GM21619 (cell line): ENCODE measurements around the gene HTR2B.
"Not testable (repeated sequence)": the region's sequence is repeated elsewhere in the genome, so short reads cannot be mapped to it uniquely, and the experiment has no call there.

Experiments
- ATAC-seq: cut with Tn5 transposase; IDR thresholded peaks from one replicate; pipeline ENCODE4 v1.9.1; 2021; ENCODE audit not compliant: unreplicated experiment

HTR2B gene

DNA sequence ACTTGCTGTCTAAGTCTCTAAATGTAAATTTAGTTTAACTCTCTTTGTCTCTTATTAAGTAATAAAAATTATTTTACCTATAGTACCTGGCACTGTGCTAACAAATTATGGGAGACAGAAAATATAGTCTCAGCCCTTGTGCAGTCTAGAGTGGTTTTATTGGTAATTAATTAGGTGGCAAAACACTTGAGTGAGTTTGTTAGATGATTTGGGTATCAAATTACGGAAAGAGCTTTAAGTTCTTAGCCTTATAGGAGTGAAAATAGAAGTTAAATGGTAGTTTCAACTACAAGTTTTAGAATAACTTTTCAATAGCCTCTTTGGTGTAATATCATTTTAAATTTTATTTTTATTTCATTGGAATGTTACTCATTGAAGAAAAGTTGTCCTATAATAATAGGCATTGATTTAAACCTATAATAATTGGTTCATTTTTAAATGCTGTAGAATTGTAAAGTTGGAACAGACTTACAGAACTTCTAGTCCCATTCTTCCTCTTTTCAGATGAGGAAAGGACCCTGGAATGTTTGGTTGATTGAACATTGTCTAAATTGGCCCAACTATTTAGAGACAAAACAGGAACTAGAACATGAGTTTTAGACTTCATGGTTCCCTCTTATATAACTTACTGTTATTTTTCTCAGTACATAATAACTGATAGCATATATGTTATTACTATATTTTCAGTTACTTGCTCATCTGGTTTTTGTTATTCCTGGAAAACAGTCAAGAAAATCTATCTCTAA, 10.2 kb upstream of the HTR2B start:
- no peak for ATAC-seq

DNA sequence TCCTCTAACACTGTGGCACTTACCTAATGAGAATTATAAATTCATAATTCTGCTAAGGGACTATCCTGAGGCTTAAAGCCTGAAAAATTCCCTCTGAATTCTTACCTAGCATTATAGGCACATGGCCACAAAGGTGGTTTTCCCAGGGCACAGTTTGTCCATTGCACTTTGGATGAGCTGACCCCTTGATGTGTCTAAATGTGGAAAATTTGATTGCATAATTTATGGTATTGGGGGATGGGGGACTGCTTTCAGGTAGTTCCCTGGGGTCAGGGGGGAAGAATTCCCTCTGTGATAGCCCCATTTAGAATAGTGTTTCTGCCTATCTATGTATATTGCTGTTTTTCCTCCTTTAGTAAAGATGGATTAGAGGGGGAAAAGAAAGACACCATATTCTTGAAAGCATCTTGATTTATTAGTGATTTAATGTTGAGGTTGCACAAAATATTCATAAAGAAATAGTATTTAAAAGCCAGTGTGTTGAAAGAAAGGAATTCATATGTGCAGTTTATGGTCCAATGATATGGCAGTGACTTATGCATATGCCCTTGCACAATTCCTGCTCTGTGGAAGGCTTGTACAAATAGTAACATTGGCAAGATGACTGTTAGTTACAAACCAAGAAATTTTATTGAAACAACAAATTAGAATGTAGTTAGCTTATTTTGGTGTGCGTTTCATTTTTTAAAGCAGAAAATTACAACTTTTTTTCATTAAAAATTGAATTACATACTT, 8.7 kb upstream of the HTR2B start:
- no peak for ATAC-seq

DNA sequence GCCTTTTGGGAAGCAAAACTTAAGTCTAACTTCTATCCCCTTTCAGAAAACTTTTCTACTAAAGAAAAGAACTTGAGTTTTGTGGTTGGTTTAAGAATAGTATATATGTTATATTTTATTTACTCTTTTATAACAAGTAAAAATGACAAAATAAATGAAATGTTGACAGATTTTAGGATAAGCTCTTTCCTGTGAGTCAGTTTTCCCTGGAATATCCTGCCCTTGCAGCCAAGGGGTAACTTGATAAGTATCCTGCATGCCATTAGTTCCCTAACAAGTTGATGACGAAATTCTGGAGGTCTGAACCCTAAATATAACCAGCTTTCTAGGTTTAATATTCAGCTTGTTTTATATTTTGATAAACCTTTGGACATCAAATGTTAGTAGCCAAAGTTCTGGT, 7.3 kb upstream of the HTR2B start:
- ATAC-seq = no peak

DNA sequence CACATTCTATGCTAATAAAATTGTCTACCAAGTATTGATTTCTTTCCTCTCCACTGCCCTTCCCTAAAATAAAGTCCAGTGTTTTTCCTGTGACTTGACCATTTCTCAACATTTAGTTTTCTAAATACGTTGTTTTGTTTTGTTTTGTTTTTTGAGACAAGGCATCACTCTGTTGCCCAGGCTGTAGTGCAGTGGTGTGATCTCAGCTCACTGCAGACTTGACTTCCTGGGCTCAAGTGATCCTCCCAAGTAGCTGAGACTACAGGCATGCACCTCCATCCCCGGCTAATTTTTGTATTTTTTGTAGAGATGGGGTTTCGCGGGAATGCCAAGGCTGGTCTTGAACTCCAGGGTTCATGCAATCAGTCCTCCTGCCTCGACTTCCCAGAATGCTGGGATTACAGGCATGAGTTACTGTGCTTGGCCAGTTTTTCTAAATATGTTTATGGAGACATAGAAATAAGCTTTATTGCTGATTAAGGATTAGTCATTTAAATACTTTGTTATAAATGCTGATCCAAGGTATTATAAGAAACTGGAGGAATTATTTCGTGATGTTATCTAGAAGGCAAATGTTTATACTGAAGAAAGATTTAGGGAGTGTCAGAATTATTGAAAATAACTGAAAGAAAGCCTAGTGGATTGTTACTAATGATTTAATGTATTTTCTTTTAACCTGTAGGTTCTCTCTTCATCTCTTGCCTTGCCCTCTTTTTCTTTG, 5.7 kb upstream of the HTR2B start:
- ATAC-seq = no peak

DNA sequence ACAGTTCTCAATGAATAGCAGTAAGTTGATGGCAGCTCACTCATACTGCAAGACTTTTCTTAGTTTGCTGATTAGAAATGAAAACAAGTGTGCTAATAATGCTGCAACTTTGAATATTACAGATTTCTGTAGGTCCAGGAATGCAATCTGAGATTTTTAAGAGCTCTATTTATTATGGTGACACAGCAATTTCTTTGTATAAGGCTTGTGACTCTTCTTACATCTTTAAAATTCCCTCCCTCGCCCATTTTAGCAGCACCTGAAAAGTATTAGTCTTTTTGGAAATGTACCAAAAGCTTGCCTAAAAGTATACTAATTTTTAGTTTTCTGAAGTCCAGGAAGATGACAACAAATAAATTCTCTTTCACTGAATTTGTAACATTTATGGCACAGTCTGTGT, 4.4 kb upstream of the HTR2B start:
- no peak for ATAC-seq

DNA sequence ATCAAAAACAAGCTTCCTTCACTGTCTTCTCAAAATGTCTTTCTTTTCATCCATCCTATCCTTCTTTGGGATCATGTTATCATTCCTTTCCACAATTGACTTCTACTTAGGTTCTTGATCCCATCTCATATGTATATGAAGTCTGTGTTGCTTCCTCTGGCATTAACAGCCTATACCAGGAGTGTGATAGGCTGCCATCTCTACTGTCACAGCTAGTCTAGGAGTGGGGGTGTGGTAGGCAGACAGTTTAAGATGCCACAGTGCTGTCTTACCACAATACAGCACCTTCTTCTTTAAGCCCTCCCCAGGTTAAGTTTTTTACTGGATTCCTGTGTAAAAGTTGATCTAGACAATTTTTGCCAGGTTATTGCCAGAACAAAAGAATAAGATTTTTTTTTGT, 3.7 kb upstream of the HTR2B start:
- no peak for ATAC-seq

DNA sequence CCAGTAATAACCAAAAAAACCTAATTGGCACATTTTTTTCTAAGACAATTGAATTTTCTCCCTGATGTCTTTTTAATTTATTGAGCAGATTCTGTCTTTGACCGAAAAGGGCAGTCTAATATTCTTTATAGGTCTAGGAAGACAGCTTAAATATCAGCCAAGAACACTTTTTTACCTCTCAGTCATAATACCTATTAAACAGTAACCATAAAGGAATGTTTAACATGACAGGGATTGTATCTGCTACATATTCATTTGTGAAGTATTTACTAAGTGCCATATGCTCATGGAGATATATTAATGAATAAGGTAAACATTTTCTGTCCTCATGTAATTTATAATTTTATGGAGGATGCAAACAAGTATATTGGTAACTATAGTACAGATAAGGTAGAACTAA, 3.1 kb upstream of the HTR2B start:
- ATAC-seq = no peak

DNA sequence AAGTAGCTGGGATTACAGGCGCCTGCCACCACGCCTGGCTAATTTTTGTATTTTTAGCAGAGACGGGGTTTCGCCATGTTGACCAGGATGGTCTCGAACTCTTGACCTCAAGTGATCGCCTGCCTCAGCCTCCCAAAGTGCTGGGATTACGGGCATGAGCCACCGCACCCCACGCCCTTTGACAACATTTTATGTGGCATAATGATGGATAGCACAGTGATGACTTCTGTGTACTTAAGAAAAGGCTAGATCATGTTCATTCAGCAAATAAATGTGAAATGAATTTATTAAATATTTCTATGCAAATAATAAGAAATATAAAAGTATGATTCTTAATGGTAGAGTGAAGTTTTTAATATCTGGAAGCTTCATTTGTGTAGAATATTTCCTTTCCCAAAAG, 2.6 kb upstream of the HTR2B start:
- ATAC-seq = no peak

DNA sequence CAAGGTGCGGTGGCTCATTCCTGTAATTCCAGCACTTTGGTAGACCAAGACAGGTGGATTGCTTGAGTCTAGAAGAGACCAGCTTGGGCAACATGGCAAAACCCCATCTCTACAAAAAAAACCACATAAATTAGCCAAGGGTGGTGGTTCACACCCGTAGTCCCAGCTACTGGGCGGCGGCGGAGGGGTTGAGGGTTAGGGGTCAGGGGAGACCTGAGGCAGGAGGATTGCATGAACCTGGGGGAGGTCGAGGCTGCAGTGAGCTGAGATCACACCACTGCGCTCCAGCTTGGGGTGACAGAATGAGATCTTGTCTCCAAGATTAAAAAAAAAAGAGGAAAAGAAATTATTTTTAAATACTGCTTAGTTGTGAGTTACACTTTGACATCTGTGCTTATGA, 1.3 kb upstream of the HTR2B start:
- ATAC-seq = no peak

DNA sequence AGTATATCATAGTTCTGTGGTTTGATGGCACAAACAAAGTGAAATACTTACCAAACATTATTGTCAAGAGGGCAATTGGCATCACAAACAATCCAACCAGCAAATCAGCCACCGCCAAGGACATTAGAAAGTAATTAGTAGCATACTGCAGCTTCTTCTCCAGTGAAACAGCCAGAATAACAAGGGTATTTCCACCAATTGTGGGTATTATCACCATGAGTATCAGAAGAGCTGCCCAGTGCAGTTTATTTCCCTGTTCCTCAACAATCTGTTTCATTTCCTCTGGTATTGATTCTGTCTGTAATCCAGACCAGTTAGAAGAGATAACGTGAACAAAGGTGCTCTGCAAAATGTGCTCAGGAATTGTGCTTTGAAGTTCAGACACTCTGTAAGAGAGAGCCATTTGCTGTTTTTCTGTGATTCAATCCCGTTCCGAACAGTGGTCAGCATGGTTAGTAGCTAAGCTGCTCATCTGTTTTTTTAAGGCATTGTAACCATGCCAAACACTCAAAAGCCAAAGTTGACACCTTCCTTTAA, 1.4 kb downstream of the HTR2B start:
- no peak for ATAC-seq

DNA sequence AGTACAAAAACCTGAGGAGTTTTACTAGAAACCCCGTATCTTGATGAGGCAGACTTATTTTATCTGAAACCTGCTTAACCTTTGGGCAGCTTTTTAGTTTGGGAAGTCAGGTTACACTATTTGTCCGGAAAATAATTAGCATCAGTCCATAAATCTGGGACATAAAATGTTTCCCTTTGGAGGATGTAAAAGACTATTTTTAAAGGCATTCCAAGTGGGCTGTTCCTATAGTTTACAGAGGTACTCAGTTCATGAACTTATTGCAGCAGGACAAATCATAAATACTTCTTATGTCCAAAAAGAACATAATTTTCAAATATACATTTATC, 6.3 kb downstream of the HTR2B start:
- ATAC-seq = no peak

DNA sequence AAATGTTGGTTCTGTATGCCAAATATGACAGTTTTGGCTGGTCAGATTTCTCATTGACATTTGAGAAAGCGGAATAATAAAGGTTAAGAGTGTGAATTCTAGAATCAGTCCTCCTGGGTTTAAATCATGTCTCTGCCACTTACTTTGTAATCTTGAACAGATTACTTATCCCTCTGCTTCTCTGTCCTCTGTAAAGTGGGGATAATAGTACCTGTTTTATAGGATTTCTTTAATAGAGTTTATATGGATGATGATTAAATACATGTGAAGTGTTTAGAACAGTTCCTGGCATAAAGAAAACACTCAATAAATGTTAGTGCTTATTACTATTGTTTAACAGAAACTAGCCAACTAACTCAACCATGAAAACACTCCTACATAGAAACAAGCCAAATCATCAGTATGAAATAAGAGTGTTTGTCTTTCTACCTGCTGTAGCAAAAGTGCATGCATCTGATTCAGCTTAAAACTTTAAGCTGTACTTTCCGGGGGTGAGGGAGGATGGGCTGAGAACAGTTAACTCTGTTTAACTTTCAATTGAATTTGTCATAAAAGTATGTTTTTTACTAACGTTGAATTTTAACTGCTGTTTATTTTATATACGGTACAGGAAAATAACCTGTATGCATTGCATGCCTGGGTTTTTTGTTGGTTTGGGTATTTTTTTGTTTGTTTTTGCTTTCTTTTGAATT, 6.8 kb downstream of the HTR2B start:
- no peak for ATAC-seq

DNA sequence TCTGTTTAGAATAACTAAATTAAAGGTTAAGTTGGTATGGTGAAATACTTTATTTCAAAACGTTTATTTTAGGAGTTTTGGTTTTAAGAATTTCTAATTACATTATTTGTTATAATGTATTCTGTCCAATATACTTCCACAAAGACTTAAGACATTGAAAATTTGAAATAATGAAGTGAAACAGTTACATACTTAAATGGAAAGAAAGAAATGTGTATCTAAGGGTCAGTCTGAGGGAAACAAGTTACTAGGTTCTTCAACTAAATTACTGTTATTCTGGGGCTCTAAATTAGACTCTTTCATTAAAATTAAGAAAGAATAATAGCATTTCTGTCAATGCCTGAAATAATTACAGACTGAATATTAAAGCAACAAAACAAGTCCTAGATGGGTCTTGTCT, 7.7 kb downstream of the HTR2B start:
- ATAC-seq = no peak

DNA sequence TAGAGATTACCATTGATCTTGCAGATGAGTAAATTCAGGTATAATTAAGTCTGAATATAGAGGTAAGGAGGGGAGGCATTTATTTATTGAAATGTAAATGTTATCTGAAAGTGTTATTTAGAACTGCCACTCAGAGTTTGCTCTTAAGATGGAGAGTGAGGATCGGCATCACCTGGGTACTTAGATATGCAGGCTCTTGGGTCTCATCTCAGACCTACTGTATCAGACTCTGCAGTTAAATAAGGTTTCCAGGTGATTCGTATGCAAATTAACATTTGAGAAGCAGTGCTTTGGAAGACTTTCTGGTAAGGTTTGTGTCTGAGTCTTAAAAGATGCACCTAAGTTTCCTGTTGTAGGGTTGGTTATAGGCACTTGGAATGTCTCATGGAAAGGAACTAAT, 9.2 kb downstream of the HTR2B start:
- ATAC-seq = no peak

DNA sequence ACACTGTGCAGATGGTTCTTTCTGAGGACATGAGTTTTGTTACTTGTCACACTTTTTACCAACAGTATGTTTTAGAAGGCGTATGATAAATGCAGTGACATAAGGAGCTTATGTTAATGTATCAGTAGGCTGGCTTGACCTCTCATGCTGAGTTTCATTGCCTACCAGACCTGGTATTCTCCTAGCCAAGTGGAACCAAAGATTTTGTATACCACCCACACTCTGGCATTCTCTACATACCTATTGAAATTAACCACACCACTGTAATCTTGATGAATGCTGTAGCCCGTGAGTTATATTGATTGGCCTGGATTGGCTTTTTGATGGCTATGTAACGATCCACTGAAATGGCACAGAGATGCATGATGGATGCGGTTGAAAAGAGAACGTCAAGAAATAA, 11.4 kb downstream of the HTR2B start:
- no peak for ATAC-seq

DNA sequence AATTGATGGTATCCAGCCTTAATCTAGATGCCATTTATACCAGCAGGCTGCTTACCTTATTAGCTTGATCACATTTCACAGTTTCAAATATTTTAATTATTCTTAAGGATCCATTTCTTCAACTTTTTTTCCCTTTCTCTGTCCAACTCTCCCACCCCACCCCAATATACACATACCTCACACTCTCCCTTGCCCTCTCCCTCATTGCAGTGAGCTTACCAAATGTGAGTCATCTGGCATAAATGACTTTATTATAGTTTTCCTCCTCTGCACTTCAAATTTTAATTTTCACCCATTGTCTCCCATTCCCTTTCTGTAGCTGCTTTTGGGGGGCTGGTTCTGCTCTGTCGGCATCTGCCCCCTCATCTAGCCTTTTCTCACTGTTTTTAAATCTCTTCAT, 12.9 kb downstream of the HTR2B start:
- ATAC-seq = no peak

DNA sequence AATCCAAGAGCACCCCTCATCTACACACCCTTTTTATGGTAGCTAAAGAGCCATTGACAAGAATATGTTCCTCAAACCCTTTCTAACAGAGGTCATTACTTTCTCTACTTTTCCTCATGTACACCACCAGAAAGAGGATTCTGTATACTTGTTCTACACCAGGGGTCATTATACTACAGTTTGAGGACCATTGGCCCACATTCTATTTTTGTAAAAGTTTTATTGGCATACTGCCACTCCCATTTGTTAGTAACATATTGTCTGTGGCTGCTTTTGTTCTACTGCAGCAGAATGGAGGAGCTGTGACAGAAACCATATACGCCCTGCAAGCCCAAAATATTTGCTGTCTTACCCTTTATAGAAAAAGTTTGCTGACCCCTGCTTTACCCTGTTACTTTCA, 14.3 kb downstream of the HTR2B start:
- no peak for ATAC-seq

DNA sequence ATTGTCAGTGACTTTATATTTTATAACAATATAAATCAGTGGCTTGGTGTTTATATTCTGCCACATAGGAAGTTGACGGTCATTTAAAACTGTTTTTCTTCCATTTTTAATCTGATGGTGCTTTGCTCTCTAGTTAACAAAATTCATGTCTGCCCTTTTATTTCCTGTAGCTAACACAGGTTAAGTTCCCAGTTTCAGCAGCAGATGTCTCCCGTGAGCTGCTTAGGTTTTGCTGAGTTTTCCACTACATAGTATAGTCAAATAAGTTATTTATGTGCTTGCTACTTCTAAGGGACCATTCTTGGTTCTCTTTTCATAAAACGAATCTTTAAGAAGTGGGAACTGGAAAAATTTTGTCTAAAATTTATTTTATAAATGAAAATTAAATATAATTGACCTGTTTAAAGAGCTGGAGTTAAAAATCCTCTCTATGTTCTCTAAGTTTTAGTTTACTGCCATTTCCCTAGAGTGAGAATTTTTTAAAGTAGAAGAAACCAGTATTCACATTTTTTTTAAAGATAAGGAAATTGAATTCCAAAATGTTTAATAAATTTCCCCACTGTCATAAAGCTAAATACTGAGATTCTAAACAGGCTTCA, 20.6 kb downstream of the HTR2B start:
- peak; percentile 72 for ATAC-seq

DNA sequence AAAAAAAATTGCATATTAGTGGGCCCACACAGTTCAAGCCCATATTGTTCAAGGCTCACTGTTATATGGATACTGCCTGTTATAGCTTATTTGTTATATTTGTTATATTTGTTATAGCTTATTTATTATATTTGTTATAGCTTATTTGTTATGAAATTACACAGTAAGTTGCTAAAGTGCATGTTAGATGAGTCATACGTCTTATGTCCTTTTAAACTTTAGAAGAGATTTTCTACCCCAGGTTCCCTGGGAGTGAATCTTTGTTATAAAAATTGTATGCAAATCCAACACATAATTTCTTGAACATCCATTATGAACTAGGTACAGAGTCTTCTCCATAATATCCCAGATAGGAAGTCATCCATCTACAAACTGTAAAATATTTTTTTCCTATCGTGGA, 22.1 kb downstream of the HTR2B start:
- no peak for ATAC-seq

DNA sequence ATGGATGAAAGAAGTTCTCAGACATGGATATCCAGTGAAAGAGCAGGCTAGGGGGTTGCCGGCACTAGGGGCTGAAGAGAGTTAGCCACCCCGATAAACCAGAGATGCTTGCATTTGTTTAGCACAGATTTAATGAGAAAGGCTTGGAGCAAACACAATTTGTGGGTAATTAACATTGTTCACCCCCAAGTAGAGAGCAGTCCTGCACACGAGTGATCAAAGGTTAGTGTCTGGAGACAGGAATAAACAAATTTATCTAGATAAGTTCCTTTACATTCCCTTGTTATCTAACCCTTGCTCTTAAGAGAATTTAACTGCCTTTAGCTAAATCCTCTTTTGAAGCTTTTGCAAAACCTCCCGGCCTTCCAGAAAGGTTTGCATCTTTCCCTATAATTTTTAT, 23.9 kb downstream of the HTR2B start:
- no peak for ATAC-seq

DNA sequence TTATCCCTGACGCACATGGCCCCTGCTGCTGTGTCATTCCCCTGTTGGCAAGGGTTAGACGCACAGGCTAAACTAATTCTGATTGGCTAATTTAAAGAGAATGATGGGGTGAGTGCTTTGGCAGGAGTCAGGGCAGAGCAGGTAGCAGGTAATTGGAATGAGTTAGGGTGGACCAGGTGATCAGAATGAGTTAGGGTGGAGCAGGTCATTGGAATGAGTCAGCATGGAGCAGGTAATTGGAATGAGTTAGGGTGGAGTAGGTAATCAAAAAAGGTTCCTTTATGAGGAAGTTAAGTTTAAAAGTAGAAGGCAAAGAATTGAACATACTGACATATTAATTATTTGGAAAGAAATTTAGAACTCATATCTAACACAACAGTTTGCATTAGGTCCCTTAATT, 24.5 kb downstream of the HTR2B start:
- ATAC-seq = not testable (repeated sequence)
